HG03175 (cell line): ENCODE results near the gene THBD.

Experiments
- ATAC-seq: cut with Tn5 transposase; IDR thresholded peaks from one replicate; pipeline ENCODE4 v1.9.1; 2021; ENCODE audit warnings: mild to moderate bottlenecking, moderate library complexity; ENCODE audit not compliant: unreplicated experiment

THBD gene

GRCh38 chr20:23062632-23063031, 13.2 kb upstream of the THBD start:
- no peak for ATAC-seq

GRCh38 chr20:23061734-23062561, 12.5 kb upstream of the THBD start:
- no peak for ATAC-seq

- no peak for ATAC-seq
These were observed 11.8 kb upstream of the THBD start for GRCh38 chr20:23061262-23061661.

GRCh38 chr20:23060629-23061028, 11.2 kb upstream of the THBD start:
- no peak for ATAC-seq

GRCh38 chr20:23059846-23060245, 10.4 kb upstream of the THBD start:
- ATAC-seq: no peak

- ATAC-seq: no peak
These were observed 9.5 kb upstream of the THBD start for GRCh38 chr20:23059001-23059400.

- ATAC-seq: no peak
These were observed 8.8 kb upstream of the THBD start for GRCh38 chr20:23058240-23058639.

GRCh38 chr20:23052904-23053303, 3.4 kb upstream of the THBD start:
- no peak for ATAC-seq

GRCh38 chr20:23050847-23051627, 1.6 kb upstream of the THBD start:
- ATAC-seq: no peak

- ATAC-seq: no peak
These were observed 785 bp upstream of the THBD start for GRCh38 chr20:23050076-23050838.

GRCh38 chr20:23048283-23049200, 930 bp downstream of the THBD start:
- no peak for ATAC-seq

- no peak for ATAC-seq
These were observed 1.7 kb downstream of the THBD start for GRCh38 chr20:23047738-23048214.

- no peak for ATAC-seq
These were observed 2.3 kb downstream of the THBD start for GRCh38 chr20:23047001-23047737.

- no peak for ATAC-seq
These were observed 3.0 kb downstream of the THBD start for GRCh38 chr20:23046431-23046830.

- no peak for ATAC-seq
These were observed 6.1 kb downstream of the THBD start for GRCh38 chr20:23043376-23043775.

- ATAC-seq: no peak
These were observed 7.2 kb downstream of the THBD start for GRCh38 chr20:23042270-23042669.

- no peak for ATAC-seq
These were observed 9.5 kb downstream of the THBD start for GRCh38 chr20:23039885-23040508.

- ATAC-seq: no peak
These were observed 10.2 kb downstream of the THBD start for GRCh38 chr20:23039136-23039875.
